Left lung (tissue), 10 donors: ENCODE data around the gene SPTBN5. TPM values are rescaled to one million over a fixed set of nuclear protein-coding genes. Genes with fewer than 3 reads are reported as not detected.

Experiments used
- ATAC-seq: fragments of 200-7000 bp; cut with Tn5 transposase; one replicate; pipeline ENCODE4 v1.9.1; 2020; ENCODE audit warnings: moderate library complexity
- DNase-seq, 4 donors: peaks; one replicate each; pipeline ENCODE4 v3.0.0-alpha.2; 2013 to 2020
- H3K27ac ChIP-seq, 2 donors: fragments of 200-600 bp; sonication (generic) in 1 of 2; one replicate each; pipeline versions ENCODE4 v1.5.0 to v1.8.0; 2020 to 2021
- H3K27me3 ChIP-seq, 2 donors: fragments of 200-600 bp; sonication (generic) in 1 of 2; one replicate each; pipeline versions ENCODE4 v1.5.0 to v1.8.0; 2020 to 2021
- H3K36me3 ChIP-seq, 2 donors: fragments of 200-600 bp; sonication (generic) in 1 of 2; one replicate each; pipeline versions ENCODE4 v1.5.0 to v1.8.0; 2020 to 2021
- H3K4me1 ChIP-seq, 2 donors: fragments of 200-600 bp; one replicate each; pipeline ENCODE4 v1.8.0; 2021
- H3K4me3 ChIP-seq, 2 donors: fragments of 200-600 bp; sonication (generic) in 1 of 2; one replicate each; pipeline versions ENCODE4 v1.5.0 to v1.8.0; 2020 to 2021; ENCODE audit warnings: mild to moderate bottlenecking in 1 of 2
- H3K9me3 ChIP-seq, 2 donors: fragments of 200-600 bp; sonication (generic) in 1 of 2; one replicate each; pipeline versions ENCODE4 v1.5.0 to v1.8.0; 2020 to 2021
- intact Hi-C, 2 donors: fragments of 100-400 bp; cut with DNase I; formaldehyde crosslinking; loops; one replicate each; pipeline versions ENCODE4 v1.11.2 to v1.14.2; 2022
- polyA plus RNA-seq, 6 donors: library from polyadenylated mRNA; unstranded; fragments of 120-200 nt; gene quantifications; one replicate each; pipeline ENCODE4 v1.2.1, GENCODE V29; 2013; ENCODE audit not compliant: insufficient read length in 6 of 6
- total RNA-seq, 2 donors: library from RNA; stranded (reverse); fragmentation: NEBNext Ultra II Directional; extraction: Animal tissue kit (Norgen Biotek cat#: 25700); gene quantifications; one replicate each; pipeline ENCODE4 v1.2.1, GENCODE V29; 2021
- TF ChIP-seq, protein P1 (sequence below), 2 donors: fragments of 200-600 bp; sonication (generic) in 1 of 2; IDR thresholded peaks; one replicate each; pipeline versions ENCODE4 v1.5.0 to v1.8.0; 2021; ENCODE audit warnings: antibody characterized with exemption in 2 of 2
- donor health status: DM: no; HTN: yes; CAD: no.
- donor health status: DM: no; HTN: no; CAD: no.

Gene SPTBN5
- total and polyA plus RNA-seq, 8 donors: 0.67 to 4.8 (median 1.3) TPM

DNA sequence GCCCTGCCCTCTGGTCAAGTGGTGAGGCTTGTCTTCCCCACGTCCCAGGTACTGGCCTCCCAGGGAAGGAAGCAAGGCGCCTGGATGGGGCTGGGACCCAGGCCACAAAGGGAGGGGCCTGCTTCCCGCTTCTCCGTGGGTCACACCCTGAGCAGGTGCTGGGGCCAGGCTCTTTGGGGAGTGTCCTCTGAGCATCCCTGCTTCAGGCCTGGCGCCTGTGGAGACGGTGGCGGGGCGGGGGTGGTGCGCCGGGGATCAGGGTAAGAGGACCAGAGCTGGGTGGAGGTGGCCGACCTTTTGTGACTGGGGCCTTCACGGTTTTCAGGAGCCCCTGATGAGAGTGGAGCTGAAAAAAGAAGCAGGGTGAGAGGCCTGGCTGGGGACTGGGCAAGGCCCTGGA, 51.6 kb downstream of the SPTBN5 start:
- H3K9me3 ChIP-seq: no peaks in the 10 kb centered on the region
- no peak for ATAC-seq
- TF ChIP-seq, protein P1, sequence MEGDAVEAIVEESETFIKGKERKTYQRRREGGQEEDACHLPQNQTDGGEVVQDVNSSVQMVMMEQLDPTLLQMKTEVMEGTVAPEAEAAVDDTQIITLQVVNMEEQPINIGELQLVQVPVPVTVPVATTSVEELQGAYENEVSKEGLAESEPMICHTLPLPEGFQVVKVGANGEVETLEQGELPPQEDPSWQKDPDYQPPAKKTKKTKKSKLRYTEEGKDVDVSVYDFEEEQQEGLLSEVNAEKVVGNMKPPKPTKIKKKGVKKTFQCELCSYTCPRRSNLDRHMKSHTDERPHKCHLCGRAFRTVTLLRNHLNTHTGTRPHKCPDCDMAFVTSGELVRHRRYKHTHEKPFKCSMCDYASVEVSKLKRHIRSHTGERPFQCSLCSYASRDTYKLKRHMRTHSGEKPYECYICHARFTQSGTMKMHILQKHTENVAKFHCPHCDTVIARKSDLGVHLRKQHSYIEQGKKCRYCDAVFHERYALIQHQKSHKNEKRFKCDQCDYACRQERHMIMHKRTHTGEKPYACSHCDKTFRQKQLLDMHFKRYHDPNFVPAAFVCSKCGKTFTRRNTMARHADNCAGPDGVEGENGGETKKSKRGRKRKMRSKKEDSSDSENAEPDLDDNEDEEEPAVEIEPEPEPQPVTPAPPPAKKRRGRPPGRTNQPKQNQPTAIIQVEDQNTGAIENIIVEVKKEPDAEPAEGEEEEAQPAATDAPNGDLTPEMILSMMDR (IDR thresholded peaks at IDR 0.05): no peak
- H3K4me3 ChIP-seq: no peak overlapping the region
- intact Hi-C loops: no loop called here
- H3K36me3 ChIP-seq: peaks cover 0 to 74% of the 10 kb centered on the region in 2 donors
- H3K27me3 ChIP-seq: no peaks in the 10 kb centered on the region
- H3K27ac ChIP-seq: no peak overlapping the region
- peaks cover 2 to 4% of the 10 kb centered on the region in 2 donors for H3K4me1 ChIP-seq
- DNase-seq: no peak

DNA sequence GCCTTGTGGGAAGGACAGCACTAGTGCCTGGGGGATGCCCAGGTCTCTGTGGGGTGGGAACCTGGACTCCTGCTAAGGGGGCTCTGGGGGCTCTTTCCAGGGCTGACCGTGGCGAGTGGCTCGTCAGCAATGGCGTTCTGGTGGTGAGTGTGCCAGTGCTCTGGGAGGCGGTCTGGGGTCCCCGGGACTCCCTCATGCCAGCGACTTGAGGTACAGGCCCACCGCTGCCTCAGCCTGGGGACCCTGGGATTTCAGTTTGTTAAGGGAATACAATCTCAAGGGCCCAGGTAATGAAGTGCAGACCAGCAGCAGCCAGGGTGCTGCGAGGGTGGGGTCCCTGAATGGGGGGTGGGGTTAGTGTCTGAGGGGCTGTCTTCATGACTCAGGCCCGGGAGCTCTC, 52.7 kb downstream of the SPTBN5 start:
- Histone ChIP-seq H3K4me1 (peaks cover 2 to 4% of the 10 kb centered on the region in 2 donors), H3K4me3 (no peak overlapping the region), H3K27me3 (no peaks in the 10 kb centered on the region), H3K27ac (no peak overlapping the region), H3K36me3 (peaks cover 0 to 72% of the 10 kb centered on the region in 2 donors), H3K9me3 (no peaks in the 10 kb centered on the region)
- intact Hi-C loops: no loop called here
- TF ChIP-seq, protein P1 (IDR thresholded peaks at IDR 0.05): no peak
- ATAC-seq (no peak), DNase-seq (peak in 1 of 4 donors; percentile 51)

DNA sequence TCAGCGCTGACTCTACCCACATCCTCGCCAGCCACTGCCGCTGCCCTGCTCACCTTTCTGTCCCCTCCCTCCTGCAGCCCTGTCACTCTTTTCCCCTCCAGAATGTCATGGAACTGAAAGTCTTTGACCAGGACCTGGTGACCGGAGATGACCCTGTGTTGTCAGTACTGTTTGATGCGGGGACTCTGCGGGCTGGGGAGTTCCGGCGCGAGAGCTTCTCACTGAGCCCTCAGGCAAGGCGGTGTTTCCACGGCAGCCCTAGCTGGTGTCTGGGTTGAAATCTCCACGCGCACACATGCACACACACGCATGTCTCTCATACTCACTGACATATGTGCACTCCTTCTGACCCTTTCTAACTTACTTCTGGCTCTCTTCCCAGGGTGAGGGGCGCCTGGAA, 53.2 kb downstream of the SPTBN5 start:
- Histone ChIP-seq H3K27me3 (no peaks in the 10 kb centered on the region), H3K9me3 (no peaks in the 10 kb centered on the region), H3K4me3 (no peak overlapping the region), H3K4me1 (peaks cover 2 to 4% of the 10 kb centered on the region in 2 donors), H3K36me3 (peaks cover 0 to 69% of the 10 kb centered on the region in 2 donors), H3K27ac (no peak overlapping the region)
- intact Hi-C loops: no loop called here
- ATAC-seq (no peak), DNase-seq (peak in 1 of 4 donors; percentile 43)
- TF ChIP-seq, protein P1 (IDR thresholded peaks at IDR 0.05): no peak

DNA sequence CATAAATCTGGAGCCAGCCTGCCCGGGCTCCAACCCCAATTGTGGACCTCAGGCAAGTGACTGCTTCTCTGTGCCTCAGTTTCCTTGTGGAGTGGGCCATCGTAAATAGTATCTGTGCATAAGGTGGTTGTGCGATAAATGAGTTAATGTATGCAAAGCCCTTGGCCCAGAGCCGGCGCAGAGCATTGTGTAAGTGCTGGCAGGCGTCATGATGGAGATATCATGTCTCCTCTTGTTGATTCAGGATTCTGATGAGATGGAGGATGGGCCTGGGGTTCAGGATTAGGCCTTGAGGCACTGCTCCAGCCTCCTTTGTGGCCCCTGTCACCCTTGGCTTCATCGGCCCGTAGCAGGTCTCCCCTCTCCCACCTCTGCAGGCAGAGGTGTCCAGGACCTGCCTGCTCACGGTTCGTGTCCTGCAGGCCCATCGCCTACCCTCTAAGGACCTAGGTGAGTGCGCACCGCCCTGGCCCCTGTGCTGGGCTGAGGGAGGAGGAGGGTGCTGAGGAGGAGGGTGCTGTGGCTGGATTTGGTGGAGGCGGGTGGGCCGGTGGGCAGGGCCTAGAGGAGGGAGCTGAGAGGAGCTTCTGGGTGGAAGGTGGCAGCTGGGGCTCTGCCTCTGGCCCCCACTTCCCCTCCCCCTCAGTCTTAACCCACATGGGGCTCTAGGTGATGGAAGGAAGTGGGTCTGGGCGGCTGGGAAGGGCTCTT, 53.9 kb downstream of the SPTBN5 start:
- ATAC-seq (no peak), DNase-seq (peak in 1 of 4 donors; percentile 75)
- Histone ChIP-seq H3K36me3 (peaks cover 0 to 63% of the 10 kb centered on the region in 2 donors), H3K4me1 (peaks cover 2 to 4% of the 10 kb centered on the region in 2 donors), H3K27me3 (no peaks in the 10 kb centered on the region), H3K27ac (no peak overlapping the region), H3K9me3 (no peaks in the 10 kb centered on the region), H3K4me3 (no peak overlapping the region)
- TF ChIP-seq, protein P1 (IDR thresholded peaks at IDR 0.05): no peak
- intact Hi-C loops: no loop called here

DNA sequence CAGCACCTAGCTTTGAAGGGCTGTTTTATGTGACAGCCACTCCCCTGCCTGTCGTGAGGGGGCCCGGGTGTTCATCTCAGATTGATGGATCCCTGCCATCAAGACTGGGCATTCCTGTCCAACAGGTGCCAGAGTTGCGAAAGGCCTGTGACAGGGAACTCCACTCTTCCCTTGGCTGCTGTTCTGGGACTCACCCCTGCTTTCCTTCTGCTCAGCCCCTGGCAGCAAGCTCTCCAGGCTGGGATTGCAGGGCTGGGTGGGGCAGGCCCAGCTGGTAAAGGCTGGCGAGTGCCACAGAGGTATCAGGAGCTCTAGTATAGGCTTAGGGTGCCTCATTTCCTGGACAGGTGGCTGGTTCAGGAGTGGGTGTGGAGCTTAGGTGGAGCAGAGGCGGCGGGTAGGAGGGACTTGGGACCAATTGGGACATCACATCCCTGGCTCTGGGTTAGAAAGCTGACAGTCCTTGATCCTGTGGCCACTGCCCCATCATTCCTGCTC, 55.4 kb downstream of the SPTBN5 start, which contains the start of gene PLA2G4B:
PLA2G4B (plus strand) TSS at position 448 of the 498 bp plus-strand sequence. CDS start 67 bp downstream, outside the sequence.
- peak; percentile 89 for ATAC-seq
- TF ChIP-seq, protein P1 (IDR thresholded peaks at IDR 0.05): no peak

More for the DNA sequence above, 55.4 kb downstream of the SPTBN5 start, which contains the start of gene PLA2G4B:
- peak; percentile 36 to 90 (median 86) for DNase-seq
- no peak within 1 kb of the TSS for H3K4me3 ChIP-seq
- H3K4me1 ChIP-seq: peaks cover 2 to 4% of the 10 kb centered on the region in 2 donors
- H3K36me3 ChIP-seq: peaks cover 0 to 48% of the 10 kb centered on the region in 2 donors
- intact Hi-C loops: no loop called here
- H3K27me3 ChIP-seq: no peaks in the 10 kb centered on the region
- peak within 1 kb of the TSS; percentile 20 to 56 for H3K27ac ChIP-seq
- no peaks in the 10 kb centered on the region for H3K9me3 ChIP-seq
